ENCODE data around the gene TNFRSF14.
"Not testable (repeated sequence)": the region's sequence is repeated elsewhere in the genome, so short reads cannot be mapped to it uniquely, and the experiment has no call there.

Gene TNFRSF14

DNA sequence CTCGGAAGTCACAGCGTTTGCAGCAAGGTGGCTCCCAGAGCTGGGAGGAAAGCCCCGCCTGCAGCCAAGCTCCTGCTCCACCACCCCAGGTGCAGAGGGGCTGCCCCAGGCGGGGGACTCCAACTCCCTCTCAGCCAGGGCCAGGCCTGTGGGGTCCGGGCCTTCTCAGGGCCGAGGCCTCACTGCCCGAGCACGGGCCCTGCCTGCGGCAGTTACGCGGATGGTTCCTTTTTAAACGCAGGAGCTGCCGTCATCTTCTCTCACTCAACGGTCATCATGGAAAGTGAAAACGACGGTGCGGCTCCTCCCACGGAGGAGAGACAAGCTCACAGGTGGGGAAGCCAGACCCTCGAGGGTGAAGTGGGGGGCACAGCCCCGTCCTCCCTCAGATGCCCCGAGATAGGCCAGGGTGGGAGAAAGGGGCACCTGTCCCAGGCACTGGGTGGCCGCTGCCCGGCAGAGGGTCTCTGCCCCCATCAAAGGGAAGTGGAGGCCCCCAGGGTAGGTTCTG is 21.4 kb downstream of the TNFRSF14 start:
- DNase-seq = peak; percentile 46 to 51 (median 51)
- H3K36me3 ChIP-seq (ENCODE audit: control insufficient read depth, insufficient read depth, low read length); H3K9me3 ChIP-seq (ENCODE audit: control insufficient read depth, low read length); H3K27me3 ChIP-seq (replicated peaks; ENCODE audit: control insufficient read depth, insufficient read depth, low read length, poor library complexity, severe bottlenecking): not testable (repeated sequence)
- H3K4me3 ChIP-seq (ENCODE audit: insufficient read depth, low read depth, low read length, poor library complexity, severe bottlenecking) = peak overlapping the region; percentile 51
- H3K4me1 ChIP-seq (ENCODE audit: control insufficient read depth, insufficient read depth, low read length, poor library complexity, severe bottlenecking) = peaks cover 28% of the 10 kb centered on the region
- H3K27ac ChIP-seq (ENCODE audit: insufficient read depth, low read length, poor library complexity, severe bottlenecking) = peak overlapping the region; percentile 100

DNA sequence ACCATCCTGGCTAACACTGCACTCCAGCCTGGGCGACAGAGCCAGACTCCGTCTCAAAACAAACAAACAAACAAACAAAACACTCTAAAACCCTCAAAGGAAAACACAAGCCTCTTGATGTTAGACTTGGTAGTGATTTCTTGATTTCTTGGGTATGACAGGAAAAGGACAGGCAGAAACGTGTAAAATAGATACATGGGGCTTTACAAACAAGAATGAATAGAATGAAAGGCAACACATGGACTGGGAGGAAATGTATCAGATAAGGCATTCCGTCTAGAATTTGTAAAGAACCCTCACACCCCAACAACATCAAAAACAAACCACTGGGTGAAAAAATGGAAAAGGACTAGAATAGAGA is 22.6 kb downstream of the TNFRSF14 start:
- peaks cover 32% of the 10 kb centered on the region for H3K4me1 ChIP-seq (ENCODE audit: control insufficient read depth, insufficient read depth, low read length, poor library complexity, severe bottlenecking)
- no peak for DNase-seq

GRCh38 chr1:2580691-2581090 is 24.5 kb downstream of the TNFRSF14 start:
- Histone ChIP-seq H3K27me3 (replicated peaks; ENCODE audit: control insufficient read depth, insufficient read depth, low read length, poor library complexity, severe bottlenecking) (no peaks in the 10 kb centered on the region), H3K9me3 (ENCODE audit: control insufficient read depth, low read length) (no peaks in the 10 kb centered on the region), H3K4me3 (ENCODE audit: insufficient read depth, low read depth, low read length, poor library complexity, severe bottlenecking) (no peak overlapping the region), H3K36me3 (ENCODE audit: control insufficient read depth, insufficient read depth, low read length) (no peaks in the 10 kb centered on the region), H3K27ac (ENCODE audit: insufficient read depth, low read length, poor library complexity, severe bottlenecking) (no peak overlapping the region), H3K4me1 (ENCODE audit: control insufficient read depth, insufficient read depth, low read length, poor library complexity, severe bottlenecking) (peaks cover 52% of the 10 kb centered on the region)
- no peak for DNase-seq

More for the DNA sequence above, 22.6 kb downstream of the TNFRSF14 start:
- H3K9me3 ChIP-seq (ENCODE audit: control insufficient read depth, low read length) = no peaks in the 10 kb centered on the region
- H3K27ac ChIP-seq (ENCODE audit: insufficient read depth, low read length, poor library complexity, severe bottlenecking) = peak overlapping the region; percentile 100
- H3K36me3 ChIP-seq (ENCODE audit: control insufficient read depth, insufficient read depth, low read length) = no peaks in the 10 kb centered on the region
- H3K4me3 ChIP-seq (ENCODE audit: insufficient read depth, low read depth, low read length, poor library complexity, severe bottlenecking) = peak overlapping the region; percentile 7
- H3K27me3 ChIP-seq (replicated peaks; ENCODE audit: control insufficient read depth, insufficient read depth, low read length, poor library complexity, severe bottlenecking) = no peaks in the 10 kb centered on the region

DNA sequence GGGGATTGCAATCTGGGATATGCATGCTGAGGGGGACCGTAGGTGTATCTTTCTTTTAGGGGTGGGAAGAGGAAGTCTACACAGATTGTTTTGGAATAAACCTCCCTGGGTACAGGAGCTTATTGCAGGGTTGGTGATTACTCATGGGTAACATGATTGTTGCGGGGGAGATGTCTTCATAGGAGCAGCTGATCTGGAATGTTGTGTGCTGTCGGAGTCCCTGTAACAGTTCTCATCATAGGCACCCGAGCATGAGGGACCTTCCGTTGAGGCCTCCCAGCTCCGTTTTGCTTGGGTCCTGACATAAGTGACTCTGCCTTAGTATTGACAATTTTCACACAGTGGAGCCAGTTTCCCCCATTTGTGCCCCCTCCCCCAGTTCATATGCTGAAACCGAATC is 26.2 kb downstream of the TNFRSF14 start:
- DNase-seq = no peak
- Histone ChIP-seq H3K27me3 (replicated peaks; ENCODE audit: control insufficient read depth, insufficient read depth, low read length, poor library complexity, severe bottlenecking) (no peaks in the 10 kb centered on the region), H3K36me3 (ENCODE audit: control insufficient read depth, insufficient read depth, low read length) (no peaks in the 10 kb centered on the region), H3K4me3 (ENCODE audit: insufficient read depth, low read depth, low read length, poor library complexity, severe bottlenecking) (no peak overlapping the region), H3K9me3 (ENCODE audit: control insufficient read depth, low read length) (no peaks in the 10 kb centered on the region), H3K27ac (ENCODE audit: insufficient read depth, low read length, poor library complexity, severe bottlenecking) (no peak overlapping the region), H3K4me1 (ENCODE audit: control insufficient read depth, insufficient read depth, low read length, poor library complexity, severe bottlenecking) (peaks cover 50% of the 10 kb centered on the region)

DNA sequence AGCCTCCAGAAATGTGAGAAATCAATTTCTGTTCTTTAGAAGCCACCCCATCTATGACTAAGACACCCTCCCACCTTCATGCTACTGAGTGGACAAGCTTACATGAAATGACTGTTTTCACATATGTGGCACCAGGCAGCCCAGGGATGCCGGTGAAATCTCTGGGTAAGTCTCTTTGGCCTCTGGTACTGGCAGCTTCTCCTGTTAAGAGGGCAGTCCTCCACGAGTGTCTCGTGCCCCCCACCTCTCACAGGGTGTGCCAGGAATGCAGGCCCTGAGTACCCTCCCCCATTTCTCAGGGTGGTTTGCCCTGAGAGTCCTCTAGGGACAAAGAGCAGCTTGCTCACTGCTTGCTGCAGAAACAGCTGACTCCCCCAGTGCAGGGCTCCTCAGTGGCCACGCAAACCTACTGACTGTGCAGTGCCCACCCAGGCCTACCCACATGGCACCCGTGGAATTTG is 27.2 kb downstream of the TNFRSF14 start:
- Histone ChIP-seq H3K27ac (ENCODE audit: insufficient read depth, low read length, poor library complexity, severe bottlenecking) (peak overlapping the region; percentile 95), H3K36me3 (ENCODE audit: control insufficient read depth, insufficient read depth, low read length) (no peaks in the 10 kb centered on the region), H3K27me3 (replicated peaks; ENCODE audit: control insufficient read depth, insufficient read depth, low read length, poor library complexity, severe bottlenecking) (no peaks in the 10 kb centered on the region), H3K4me3 (ENCODE audit: insufficient read depth, low read depth, low read length, poor library complexity, severe bottlenecking) (no peak overlapping the region), H3K9me3 (ENCODE audit: control insufficient read depth, low read length) (no peaks in the 10 kb centered on the region), H3K4me1 (ENCODE audit: control insufficient read depth, insufficient read depth, low read length, poor library complexity, severe bottlenecking) (peaks cover 49% of the 10 kb centered on the region)
- no peak for DNase-seq

DNA sequence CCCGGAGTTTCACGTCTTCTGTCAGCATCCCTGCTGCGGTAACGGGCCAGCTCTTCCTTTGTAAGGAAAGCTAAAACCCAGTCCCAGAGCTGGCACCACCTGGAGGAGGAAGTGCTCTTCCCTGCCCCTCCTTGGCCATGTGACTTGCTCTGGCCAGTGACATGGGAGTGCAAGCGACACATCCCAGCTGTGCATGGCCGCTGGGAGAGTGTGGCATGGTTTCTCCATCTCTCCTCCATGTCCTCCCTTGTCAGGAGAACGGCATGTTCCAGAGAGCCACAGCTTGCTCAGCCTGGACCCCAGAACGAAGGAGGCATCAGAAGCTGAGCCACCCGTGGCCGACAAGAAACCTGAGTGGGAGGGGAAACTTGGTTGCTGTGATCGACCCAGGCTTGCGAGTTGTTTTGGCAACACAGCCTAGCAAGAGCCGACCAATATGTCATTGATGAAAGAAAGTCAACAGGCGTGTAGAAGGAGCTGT is 27.7 kb downstream of the TNFRSF14 start:
- no peaks in the 10 kb centered on the region for H3K27me3 ChIP-seq (replicated peaks; ENCODE audit: control insufficient read depth, insufficient read depth, low read length, poor library complexity, severe bottlenecking)
- peaks cover 43% of the 10 kb centered on the region for H3K4me1 ChIP-seq (ENCODE audit: control insufficient read depth, insufficient read depth, low read length, poor library complexity, severe bottlenecking)
- no peak overlapping the region for H3K4me3 ChIP-seq (ENCODE audit: insufficient read depth, low read depth, low read length, poor library complexity, severe bottlenecking)
- peak in 2 of 3 donors; percentile 12 to 29 for DNase-seq
- H3K9me3 ChIP-seq (ENCODE audit: control insufficient read depth, low read length) = no peaks in the 10 kb centered on the region
- no peaks in the 10 kb centered on the region for H3K36me3 ChIP-seq (ENCODE audit: control insufficient read depth, insufficient read depth, low read length)
- H3K27ac ChIP-seq (ENCODE audit: insufficient read depth, low read length, poor library complexity, severe bottlenecking) = peak overlapping the region; percentile 95

DNA sequence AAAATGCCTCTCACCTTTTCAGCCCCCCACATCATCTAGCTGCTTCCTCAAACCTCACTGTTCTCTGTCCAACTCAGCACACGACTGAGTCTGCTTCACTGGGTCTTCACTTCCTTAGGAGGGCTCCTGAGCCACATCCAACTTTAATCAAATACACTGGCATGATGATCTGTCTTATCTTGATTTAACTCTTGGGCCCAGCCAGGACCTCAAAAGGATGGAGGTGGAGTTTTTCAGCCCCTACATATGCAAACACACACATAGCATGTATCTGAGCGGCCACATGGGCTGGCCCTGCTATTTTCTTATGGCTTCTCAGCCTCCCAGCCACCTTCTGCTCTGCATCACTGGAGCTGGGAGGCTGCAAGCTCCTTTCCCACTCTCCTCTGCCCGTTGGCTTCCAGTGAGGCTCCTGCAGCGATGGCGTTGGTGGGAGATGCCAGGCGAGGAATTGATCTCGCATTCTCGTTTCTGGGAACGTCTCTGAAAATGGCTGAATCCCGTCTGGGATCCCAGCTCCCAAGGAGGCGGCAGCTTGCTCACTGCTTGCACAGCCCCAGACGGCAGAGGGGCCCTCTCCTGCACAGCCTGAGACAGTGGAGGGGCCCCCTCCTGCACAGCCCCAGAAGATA is 28.6 kb downstream of the TNFRSF14 start:
- H3K27me3 ChIP-seq (replicated peaks; ENCODE audit: control insufficient read depth, insufficient read depth, low read length, poor library complexity, severe bottlenecking) = no peaks in the 10 kb centered on the region
- peak overlapping the region; percentile 95 for H3K27ac ChIP-seq (ENCODE audit: insufficient read depth, low read length, poor library complexity, severe bottlenecking)
- no peaks in the 10 kb centered on the region for H3K36me3 ChIP-seq (ENCODE audit: control insufficient read depth, insufficient read depth, low read length)
- no peak for DNase-seq
- no peaks in the 10 kb centered on the region for H3K9me3 ChIP-seq (ENCODE audit: control insufficient read depth, low read length)
- H3K4me3 ChIP-seq (ENCODE audit: insufficient read depth, low read depth, low read length, poor library complexity, severe bottlenecking) = peak overlapping the region; percentile 72
- peaks cover 40% of the 10 kb centered on the region for H3K4me1 ChIP-seq (ENCODE audit: control insufficient read depth, insufficient read depth, low read length, poor library complexity, severe bottlenecking)

DNA sequence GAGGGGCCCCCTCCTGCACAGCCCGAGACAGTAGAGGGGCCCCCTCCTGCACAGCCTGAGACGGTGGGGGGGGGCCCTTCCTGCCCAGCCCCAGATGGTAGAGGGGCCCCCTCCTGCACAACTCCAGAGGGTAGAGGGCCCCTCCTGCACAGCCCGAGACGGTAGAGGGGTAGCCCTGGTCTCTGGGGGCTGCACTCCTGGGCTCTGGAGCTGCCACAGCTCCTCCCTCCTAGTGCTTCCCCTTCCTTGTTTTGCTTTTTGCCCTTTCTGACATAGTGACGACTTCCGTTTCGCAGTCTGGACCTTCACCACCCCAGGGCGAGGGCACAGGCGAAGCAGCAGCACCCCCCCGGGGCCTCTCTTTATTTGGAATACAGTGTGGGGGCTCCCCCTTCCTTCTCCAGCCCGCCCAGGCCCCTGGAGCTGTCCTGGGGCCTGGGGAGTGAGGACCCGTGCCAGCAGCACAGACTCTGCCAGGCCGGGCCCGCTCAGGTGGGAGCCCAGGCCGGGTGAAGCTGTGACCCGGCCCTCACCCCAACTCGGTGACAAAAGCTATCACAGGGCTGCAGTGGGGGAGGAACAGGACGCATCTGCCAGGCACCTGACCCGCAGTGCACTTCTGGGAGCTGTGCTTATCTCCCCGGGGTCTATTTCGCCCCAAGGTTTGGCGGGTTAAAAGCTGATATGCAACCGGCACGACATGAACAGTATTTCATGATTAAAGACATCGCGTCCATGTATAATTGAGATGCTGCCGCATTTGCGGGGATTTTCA is 29.3 kb downstream of the TNFRSF14 start:
- no peaks in the 10 kb centered on the region for H3K36me3 ChIP-seq (ENCODE audit: control insufficient read depth, insufficient read depth, low read length)
- H3K27me3 ChIP-seq (replicated peaks; ENCODE audit: control insufficient read depth, insufficient read depth, low read length, poor library complexity, severe bottlenecking) = no peaks in the 10 kb centered on the region
- peak; percentile 58 to 68 (median 62) for DNase-seq
- H3K9me3 ChIP-seq (ENCODE audit: control insufficient read depth, low read length) = no peaks in the 10 kb centered on the region
- peak overlapping the region; percentile 95 for H3K27ac ChIP-seq (ENCODE audit: insufficient read depth, low read length, poor library complexity, severe bottlenecking)
- peaks cover 40% of the 10 kb centered on the region for H3K4me1 ChIP-seq (ENCODE audit: control insufficient read depth, insufficient read depth, low read length, poor library complexity, severe bottlenecking)
- H3K4me3 ChIP-seq (ENCODE audit: insufficient read depth, low read depth, low read length, poor library complexity, severe bottlenecking) = peak overlapping the region; percentile 72

DNA sequence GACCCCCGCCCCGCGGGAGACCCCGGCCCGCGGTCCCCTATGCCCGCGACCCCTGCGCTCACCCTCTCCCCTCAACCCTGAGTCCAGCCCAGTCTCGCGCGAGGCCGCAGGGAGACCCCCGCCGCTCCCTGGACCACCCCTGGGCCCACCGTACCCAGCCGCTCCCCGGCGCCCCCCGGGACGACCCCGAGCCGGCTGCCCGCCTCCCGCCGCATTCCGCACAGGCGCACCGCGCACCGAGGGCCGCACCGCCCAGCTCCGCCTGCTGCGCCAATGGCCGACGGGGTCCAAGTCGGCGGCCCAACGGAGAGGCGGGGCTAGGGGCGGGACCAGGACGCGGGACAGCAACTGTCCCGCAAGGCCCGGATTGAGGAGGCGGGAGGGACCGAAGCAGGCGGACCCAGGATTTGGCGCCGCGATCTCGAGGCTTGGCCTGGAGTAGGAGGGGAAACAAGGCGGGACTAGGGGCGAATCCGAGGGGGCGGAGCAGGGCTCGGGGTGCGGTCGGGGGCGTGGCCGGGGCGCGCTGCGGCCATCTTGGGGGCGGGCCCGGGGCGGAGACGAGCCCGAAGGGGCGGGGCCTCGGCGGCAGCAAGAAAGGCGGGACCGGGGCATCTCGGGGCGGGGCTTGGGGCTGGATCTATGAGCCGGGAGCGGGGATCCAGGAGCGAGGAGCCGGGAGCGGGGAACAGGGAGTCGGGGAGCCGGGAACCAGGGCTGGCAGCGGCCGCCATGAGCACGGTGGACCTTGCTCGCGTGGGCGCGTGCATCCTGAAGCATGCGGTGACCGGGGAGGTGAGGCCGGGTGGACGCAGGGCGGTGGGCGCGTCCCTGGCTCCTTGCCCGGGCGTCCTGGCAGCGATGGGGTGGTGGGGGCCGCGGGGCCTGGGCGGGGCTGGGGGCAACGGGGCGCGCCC is 30.2 kb downstream of the TNFRSF14 start, which contains the start of gene PRXL2B:
Gene PRXL2B (plus strand): TSS at position 624 of the 917 bp plus-strand sequence. CDS start 109 bp downstream, at position 733.
- no peaks in the 10 kb centered on the region for H3K36me3 ChIP-seq (ENCODE audit: control insufficient read depth, insufficient read depth, low read length)
- DNase-seq = peak; percentile 94 to 97 (median 95)
- H3K4me1 ChIP-seq (ENCODE audit: control insufficient read depth, insufficient read depth, low read length, poor library complexity, severe bottlenecking) = peaks cover 40% of the 10 kb centered on the region

More for the DNA sequence above, 30.2 kb downstream of the TNFRSF14 start, which contains the start of gene PRXL2B:
- H3K27me3 ChIP-seq (replicated peaks; ENCODE audit: control insufficient read depth, insufficient read depth, low read length, poor library complexity, severe bottlenecking) = no peaks in the 10 kb centered on the region
- H3K27ac ChIP-seq (ENCODE audit: insufficient read depth, low read length, poor library complexity, severe bottlenecking) = peak within 1 kb of the TSS; percentile 95
- H3K4me3 ChIP-seq (ENCODE audit: insufficient read depth, low read depth, low read length, poor library complexity, severe bottlenecking) = peak within 1 kb of the TSS; percentile 72
- no peaks in the 10 kb centered on the region for H3K9me3 ChIP-seq (ENCODE audit: control insufficient read depth, low read length)
